Vagina (tissue), 2 donors: ENCODE measurements around the gene LUZP4.

Experiments
- CTCF ChIP-seq, 3 experiments: fragments of 450-650 bp in 2 of 3; fragments of 200-600 bp in 1 of 3; sonication (generic) in 1 of 3; IDR thresholded peaks; one replicate each; pipeline ENCODE4 v1.5.1; 2017 to 2019; ENCODE audit warnings: antibody characterized with exemption in 3 of 3, mild to moderate bottlenecking in 2 of 3, moderate library complexity in 2 of 3
- POLR2A ChIP-seq, 2 donors: fragments of 450-650 bp; IDR thresholded peaks; one replicate each; pipeline ENCODE4 v1.6.1; 2017; ENCODE audit warnings: antibody characterized with exemption in 2 of 2, mild to moderate bottlenecking in 2 of 2, moderate library complexity in 2 of 2

GRCh38 chrX:115333446-115333845 is 43.9 kb downstream of the LUZP4 start:
- TF ChIP-seq CTCF (IDR thresholded peaks at IDR 0.05) = no peak
- no peak for TF ChIP-seq POLR2A (IDR thresholded peaks at IDR 0.05)
